Glomerular visceral epithelial cell (primary cell): ENCODE data around the gene DLX2.
A peak's percentile ranks its signal among the peaks of the same experiment; 100 is the strongest.

Experiments used
- DNase-seq: peaks from one replicate; pipeline ENCODE4 v3.0.0-alpha.2; 2016; ENCODE audit errors: extremely low spot score

DLX2 gene

GRCh38 chr2:172094294-172095145 is 8.2 kb downstream of the DLX2 start:
- peak; percentile 77 for DNase-seq

- no peak for DNase-seq
These were observed 9.0 kb downstream of the DLX2 start for GRCh38 chr2:172093416-172094293.

GRCh38 chr2:172092716-172093415 is 9.8 kb downstream of the DLX2 start:
- no peak for DNase-seq

- DNase-seq: no peak
These were observed 10.7 kb downstream of the DLX2 start for GRCh38 chr2:172091761-172092566.

GRCh38 chr2:172091000-172091641 is 11.6 kb downstream of the DLX2 start:
- DNase-seq: no peak

- DNase-seq: no peak
These were observed 12.4 kb downstream of the DLX2 start for GRCh38 chr2:172090044-172090961.

GRCh38 chr2:172089633-172090032 is 13.1 kb downstream of the DLX2 start:
- no peak for DNase-seq

GRCh38 chr2:172089005-172089504 is 13.6 kb downstream of the DLX2 start:
- no peak for DNase-seq

- DNase-seq: no peak
These were observed 14.3 kb downstream of the DLX2 start for GRCh38 chr2:172088245-172089004.

GRCh38 chr2:172087780-172088244 is 14.9 kb downstream of the DLX2 start:
- no peak for DNase-seq

- no peak for DNase-seq
These were observed 15.4 kb downstream of the DLX2 start for GRCh38 chr2:172087207-172087779.

GRCh38 chr2:172086241-172087206 is 16.2 kb downstream of the DLX2 start:
- DNase-seq: peak; percentile 51

- DNase-seq: no peak
These were observed 17.1 kb downstream of the DLX2 start, which contains the start of gene DLX1 for GRCh38 chr2:172085460-172086159. Gene DLX1, plus strand, starts transcription at chr2:172085507. Its CDS starts 171 bp downstream, at chr2:172085678.

GRCh38 chr2:172084645-172085459 is 17.8 kb downstream of the DLX2 start:
- DNase-seq: peak; percentile 98

- peak; percentile 70 for DNase-seq
These were observed 18.4 kb downstream of the DLX2 start for GRCh38 chr2:172084395-172084644.
